ENCODE measurements around the gene RTEL1.

The RTEL1 gene

DNA sequence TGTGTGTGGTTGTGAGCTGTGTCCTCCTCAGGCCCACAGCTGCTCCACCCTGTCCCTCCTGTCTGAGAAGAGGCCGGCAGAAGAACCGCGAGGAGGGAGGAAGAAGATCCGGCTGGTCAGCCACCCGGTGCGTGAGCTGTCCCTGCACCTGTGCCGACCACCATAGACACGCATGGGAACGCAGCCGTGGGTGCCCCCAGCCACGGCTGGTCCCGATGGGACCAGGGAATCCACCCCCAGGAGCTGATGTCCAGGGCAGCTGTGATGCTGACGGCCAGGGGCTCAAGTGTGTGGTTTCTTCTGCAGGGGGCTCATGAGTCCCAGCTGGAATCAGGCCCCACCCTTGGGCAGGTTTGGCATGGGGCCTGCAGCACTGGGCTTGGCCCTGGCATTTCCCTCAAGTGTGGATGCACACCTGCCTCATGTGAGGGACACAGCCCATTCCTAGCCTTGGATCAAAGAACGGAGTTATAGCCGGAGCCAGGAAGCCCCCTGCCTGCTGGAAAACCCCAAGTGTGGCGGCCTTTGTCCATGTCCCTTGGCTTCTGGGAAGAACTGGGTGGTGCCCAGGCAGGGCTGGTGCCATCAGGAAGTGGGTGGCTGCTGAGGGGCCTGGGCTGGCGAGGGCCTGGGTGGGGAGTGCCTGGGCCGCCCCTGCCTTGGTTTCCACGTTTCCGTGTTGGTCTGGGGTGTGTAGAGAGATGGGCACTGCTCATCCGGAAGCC, 33.8 kb downstream of the RTEL1 start:
- no peak for DNase-seq

DNA sequence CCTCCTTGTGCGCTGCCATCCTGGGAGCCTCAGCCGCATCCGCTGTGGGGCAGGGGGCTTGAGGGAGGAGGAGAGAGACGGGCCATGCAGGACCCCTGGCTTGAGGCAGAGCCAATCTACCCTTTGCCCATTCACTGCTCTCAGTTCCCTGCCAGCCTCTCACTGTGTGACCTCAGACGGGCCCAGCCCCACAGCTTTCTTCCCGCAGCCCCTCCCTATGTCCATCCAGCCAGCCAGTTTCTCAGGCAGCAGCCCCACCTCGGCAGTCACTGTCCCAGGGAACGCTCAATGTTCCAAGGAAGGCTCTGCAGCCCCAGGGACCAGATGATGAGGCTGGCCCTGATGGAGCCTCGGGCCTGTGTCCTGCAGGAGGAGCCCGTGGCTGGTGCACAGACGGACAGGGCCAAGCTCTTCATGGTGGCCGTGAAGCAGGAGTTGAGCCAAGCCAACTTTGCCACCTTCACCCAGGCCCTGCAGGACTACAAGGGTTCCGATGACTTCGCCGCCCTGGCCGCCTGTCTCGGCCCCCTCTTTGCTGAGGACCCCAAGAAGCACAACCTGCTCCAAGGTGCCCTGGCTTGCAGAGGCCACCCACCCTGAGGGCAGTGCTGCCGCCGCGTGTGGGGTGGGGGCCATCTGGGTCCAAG, 34.4 kb downstream of the RTEL1 start:
- no peak for DNase-seq

DNA sequence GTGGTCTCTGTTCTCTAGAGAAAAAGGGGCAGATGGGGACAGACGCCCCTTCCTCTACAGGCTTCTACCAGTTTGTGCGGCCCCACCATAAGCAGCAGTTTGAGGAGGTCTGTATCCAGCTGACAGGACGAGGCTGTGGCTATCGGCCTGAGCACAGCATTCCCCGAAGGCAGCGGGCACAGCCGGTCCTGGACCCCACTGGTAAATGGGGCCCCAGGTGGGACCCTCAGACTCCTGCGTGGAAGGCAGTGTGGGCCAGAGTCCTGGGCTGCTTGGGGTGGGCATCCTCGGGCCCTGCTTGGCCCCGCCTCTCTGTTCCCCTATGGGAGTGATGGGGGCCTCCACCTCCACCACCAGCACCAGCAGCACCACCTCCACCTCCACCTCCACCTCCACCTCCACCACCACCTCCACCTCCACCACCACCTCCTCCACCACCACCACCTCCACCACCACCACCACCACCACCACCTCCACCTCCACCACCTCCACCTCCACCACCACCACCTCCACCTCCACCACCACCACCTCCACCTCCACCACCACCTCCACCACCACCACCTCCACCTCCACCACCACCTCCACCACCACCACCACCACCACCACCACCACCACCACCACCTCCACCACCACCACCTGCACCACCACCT, 35.1 kb downstream of the RTEL1 start:
- no peak for DNase-seq

DNA sequence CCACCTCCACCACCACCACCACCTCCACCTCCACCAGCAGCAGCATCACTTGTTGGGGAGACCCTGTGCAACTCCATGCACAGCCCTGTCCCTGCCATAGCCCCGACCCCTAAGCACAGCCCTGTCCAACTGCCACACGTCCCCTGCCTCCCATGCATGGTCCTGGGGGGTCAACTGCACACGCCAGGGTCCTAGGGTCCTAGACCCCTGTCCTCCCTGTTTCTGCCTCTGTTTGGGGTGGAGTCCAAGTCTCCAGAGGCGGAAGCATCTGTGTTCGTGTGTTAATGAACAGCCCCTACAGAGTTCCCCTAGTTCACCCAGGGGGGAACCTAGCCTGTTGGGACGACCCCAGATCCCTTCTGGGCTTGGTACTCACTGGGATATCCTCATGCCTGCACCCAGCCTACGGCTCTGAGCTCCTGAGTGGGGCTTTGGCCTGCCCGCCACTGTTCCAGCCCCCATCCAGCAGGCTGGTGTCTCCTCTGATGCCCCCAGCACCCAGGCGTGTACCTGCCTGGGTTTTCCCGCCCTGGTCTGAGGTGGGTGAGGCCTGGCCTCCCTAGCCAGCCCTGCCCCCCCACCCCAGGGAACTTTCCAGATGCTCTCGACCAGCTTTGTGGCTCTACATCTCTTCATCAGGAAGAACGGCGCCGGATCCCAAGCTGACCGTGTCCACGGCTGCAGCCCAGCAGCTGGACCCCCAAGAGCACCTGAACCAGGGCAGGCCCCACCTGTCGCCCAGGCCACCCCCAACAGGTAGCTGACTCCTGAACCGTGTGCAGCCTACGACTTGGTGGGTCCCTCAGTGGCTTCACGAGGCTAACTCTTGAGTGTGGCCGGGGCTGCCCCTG, 35.8 kb downstream of the RTEL1 start:
- DNase-seq: no peak

DNA sequence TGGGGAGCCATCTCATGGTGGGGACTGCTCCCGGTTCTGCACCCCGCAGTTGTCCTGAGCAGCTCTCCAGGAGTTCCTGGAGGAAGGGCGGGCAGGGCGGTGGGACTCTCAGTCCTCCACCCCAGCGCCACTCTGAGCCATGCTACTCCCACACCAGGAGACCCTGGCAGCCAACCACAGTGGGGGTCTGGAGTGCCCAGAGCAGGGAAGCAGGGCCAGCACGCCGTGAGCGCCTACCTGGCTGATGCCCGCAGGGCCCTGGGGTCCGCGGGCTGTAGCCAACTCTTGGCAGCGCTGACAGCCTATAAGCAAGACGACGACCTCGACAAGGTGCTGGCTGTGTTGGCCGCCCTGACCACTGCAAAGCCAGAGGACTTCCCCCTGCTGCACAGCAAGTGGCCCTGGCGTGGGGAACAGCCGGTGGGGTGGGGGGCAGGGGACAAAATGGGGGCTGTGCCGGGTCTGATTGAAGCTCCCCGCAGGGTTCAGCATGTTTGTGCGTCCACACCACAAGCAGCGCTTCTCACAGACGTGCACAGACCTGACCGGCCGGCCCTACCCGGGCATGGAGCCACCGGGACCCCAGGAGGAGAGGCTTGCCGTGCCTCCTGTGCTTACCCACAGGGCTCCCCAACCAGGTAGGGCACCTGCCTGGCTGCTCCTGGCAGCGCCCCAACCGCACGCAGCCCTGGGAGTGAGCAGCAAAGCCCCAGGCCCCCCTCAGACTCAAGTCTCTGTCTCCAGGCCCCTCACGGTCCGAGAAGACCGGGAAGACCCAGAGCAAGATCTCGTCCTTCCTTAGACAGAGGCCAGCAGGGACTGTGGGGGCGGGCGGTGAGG, 36.7 kb downstream of the RTEL1 start:
- DNase-seq: no peak

DNA sequence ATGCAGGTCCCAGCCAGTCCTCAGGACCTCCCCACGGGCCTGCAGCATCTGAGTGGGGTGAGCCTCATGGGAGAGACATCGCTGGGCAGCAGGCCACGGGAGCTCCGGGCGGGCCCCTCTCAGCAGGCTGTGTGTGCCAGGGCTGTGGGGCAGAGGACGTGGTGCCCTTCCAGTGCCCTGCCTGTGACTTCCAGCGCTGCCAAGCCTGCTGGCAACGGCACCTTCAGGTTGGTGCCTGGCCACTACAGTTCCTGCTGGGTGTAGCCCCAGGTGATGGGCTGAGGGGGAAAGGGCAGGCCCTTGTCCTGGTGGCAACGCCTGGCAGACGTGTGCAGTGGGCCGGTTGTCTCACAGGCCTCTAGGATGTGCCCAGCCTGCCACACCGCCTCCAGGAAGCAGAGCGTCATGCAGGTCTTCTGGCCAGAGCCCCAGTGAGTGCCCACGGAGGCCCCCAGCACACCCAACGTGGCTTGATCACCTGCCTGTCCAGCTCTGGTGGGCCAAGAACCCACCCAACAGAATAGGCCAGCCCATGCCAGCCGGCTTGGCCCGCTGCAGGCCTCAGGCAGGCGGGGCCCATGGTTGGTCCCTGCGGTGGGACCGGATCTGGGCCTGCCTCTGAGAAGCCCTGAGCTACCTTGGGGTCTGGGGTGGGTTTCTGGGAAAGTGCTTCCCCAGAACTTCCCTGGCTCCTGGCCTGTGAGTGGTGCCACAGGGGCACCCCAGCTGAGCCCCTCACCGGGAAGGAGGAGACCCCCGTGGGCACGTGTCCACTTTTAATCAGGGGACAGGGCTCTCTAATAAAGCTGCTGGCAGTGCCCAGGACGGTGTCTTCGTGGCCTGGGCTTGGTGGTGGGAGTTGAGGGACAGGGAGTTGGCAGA, 37.6 kb downstream of the RTEL1 start:
- no peak for DNase-seq

DNA sequence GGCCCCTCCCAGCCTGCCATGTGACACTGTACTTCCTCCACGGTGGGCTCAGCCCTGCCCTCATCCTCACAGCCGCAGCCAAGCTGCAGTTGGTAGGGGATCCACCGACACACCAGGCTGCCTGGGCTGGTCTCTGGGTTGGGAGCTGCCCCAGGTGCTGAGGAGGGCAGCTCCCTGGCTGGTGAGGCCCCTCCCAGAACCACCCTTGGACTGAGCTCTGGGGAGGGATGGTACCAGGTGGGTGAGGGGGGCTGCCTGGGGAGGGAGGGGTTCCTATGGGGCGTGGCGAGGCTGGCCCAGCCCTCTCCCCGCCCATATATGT, 38.2 kb downstream of the RTEL1 start:
- peak in 1 of 2 donors; percentile 52 for DNase-seq

DNA sequence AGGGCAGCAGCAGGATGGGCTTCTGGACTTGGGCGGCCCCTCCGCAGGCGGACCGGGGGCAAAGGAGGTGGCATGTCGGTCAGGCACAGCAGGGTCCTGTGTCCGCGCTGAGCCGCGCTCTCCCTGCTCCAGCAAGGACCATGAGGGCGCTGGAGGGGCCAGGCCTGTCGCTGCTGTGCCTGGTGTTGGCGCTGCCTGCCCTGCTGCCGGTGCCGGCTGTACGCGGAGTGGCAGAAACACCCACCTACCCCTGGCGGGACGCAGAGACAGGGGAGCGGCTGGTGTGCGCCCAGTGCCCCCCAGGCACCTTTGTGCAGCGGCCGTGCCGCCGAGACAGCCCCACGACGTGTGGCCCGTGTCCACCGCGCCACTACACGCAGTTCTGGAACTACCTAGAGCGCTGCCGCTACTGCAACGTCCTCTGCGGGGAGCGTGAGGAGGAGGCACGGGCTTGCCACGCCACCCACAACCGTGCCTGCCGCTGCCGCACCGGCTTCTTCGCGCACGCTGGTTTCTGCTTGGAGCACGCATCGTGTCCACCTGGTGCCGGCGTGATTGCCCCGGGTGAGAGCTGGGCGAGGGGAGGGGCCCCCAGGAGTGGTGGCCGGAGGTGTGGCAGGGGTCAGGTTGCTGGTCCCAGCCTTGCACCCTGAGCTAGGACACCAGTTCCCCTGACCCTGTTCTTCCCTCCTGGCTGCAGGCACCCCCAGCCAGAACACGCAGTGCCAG, 38.7 kb downstream of the RTEL1 start, which contains the start of gene TNFRSF6B:
TSS of gene TNFRSF6B (plus strand) at position 25 of the 729 bp plus-strand sequence. CDS start at position 141, 116 bp downstream.
- DNase-seq: no peak

DNA sequence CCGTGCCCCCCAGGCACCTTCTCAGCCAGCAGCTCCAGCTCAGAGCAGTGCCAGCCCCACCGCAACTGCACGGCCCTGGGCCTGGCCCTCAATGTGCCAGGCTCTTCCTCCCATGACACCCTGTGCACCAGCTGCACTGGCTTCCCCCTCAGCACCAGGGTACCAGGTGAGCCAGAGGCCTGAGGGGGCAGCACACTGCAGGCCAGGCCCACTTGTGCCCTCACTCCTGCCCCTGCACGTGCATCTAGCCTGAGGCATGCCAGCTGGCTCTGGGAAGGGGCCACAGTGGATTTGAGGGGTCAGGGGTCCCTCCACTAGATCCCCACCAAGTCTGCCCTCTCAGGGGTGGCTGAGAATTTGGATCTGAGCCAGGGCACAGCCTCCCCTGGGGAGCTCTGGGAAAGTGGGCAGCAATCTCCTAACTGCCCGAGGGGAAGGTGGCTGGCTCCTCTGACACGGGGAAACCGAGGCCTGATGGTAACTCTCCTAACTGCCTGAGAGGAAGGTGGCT, 39.3 kb downstream of the RTEL1 start:
- no peak for DNase-seq

DNA sequence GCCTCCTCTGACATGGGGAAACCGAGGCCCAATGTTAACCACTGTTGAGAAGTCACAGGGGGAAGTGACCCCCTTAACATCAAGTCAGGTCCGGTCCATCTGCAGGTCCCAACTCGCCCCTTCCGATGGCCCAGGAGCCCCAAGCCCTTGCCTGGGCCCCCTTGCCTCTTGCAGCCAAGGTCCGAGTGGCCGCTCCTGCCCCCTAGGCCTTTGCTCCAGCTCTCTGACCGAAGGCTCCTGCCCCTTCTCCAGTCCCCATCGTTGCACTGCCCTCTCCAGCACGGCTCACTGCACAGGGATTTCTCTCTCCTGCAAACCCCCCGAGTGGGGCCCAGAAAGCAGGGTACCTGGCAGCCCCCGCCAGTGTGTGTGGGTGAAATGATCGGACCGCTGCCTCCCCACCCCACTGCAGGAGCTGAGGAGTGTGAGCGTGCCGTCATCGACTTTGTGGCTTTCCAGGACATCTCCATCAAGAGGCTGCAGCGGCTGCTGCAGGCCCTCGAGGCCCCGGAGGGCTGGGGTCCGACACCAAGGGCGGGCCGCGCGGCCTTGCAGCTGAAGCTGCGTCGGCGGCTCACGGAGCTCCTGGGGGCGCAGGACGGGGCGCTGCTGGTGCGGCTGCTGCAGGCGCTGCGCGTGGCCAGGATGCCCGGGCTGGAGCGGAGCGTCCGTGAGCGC, 39.9 kb downstream of the RTEL1 start:
- no peak for DNase-seq

DNA sequence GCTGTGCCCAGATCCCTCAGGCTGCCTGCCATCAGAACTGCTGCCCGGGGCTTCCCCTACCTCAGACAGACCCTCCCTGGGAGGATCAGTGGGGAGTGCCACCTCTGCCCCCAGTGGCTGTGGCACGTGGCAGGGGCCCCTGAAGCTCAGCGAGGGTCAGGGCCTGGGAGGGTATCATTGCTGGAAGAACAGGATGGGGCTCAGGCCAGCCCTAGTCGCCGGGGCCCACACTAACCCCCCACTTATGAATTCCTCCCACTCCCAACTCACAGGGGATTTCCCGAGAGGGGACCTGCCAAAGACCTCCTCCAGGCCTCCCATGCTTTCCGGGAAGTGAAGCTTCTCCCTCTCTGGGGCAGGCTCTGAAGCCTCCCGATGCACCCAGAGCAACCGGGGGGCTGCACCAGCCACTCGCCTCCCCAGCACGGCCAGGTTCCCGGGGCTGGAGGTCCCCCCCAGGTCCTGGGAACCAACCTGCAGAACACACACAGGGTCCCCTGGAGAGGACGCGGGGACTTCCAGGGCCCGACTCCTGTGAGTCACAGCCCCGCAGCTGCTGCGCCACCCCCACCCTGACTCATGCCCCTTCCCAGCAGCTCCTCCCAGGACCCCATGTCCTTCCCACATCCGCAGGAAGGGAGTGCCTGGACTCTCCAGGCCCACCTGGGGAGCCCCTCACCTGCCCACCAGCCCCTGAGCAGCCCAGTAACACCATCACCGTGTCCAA, 40.8 kb downstream of the RTEL1 start:
- DNase-seq: no peak

DNA sequence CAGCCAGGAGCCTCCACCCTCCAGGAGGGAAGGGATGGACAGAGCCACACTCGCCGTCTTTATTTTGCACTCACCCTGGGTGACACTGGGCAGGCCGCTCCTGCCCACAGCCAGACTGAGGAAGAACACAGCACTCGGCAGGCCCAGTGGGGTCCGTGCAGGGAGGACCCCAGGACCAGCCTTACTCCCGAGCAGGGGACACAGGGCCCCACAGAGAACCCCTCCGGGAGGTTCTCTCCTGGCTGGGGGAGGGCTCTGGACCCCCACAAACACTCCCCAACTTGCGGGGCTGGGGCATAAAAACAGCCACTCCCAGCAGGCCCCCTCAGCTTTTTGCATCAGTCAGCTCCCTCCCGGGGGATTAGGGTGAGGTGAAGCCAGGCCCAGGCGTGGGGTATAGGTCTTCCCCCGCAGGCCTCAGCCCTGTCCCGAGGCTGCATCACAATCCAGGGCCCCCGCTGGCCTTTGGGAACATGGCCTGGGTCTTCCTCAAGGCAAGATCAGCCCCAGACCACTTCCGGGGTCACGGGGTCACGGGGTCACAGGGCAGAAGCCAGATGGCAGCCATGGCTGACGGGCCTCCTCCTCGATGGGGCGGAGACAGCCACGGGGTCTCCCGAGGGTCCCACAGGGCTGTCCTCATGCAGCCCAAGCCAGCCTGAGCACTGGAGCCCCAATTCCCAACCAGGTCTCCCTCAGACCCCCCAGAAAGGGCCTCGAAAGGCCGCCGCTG, 41.5 kb downstream of the RTEL1 start:
- DNase-seq: no peak

DNA sequence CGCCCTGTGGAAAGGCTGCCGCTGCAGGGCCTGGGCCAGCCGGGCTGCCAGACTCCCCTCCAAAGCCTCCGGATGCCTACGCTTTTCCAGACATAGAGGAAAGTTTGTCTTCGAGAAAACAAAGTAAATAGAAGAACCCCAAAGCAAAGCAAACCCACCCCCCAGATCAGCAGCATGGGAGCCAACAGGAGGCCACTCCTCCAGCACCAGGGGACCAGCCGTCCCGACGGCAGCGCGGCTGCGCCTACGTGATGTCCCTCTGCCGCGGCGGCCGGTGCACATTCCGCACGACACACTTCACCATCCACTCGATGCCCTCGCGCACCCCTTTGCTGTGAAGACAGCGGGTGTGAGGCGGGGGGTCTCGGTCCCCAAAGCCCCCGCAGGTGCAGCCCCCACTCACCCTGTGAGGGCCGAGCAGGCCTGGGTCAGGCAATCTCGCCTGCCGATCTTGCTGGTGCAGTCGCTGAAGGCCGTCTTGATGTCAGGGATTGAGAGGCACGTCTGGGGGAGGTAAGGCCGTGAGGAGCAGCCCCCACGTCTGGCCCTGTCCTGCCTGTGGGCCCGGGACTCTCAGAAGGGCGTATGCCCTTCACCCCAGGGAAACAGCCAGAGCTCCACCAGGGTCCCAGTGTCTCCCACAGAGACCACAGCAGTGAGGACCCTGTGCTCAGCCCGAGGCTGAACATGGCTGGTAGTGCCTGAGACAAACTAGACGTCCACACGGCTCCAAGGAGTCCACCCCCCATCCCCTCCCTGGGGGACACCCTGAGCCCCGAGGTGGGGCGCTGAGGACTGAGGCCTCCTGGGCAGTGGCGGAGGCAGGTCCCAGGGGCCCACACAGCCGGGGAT, 42.3 kb downstream of the RTEL1 start:
- DNase-seq: no peak

DNA sequence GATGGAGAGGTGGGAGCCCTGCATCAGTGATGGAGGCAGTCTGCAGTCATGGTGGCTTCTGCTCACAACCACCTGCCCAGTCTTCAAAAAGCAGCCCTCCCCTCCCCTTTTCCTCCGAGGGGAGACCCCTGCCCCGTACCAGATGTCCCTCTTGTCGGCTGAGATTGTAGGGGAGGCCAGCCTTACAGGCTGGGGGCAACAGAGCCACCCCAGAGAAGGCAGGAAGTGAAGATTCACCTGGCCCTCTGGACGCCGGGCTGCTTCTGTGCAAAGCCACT, 42.9 kb downstream of the RTEL1 start:
- DNase-seq: no peak

DNA sequence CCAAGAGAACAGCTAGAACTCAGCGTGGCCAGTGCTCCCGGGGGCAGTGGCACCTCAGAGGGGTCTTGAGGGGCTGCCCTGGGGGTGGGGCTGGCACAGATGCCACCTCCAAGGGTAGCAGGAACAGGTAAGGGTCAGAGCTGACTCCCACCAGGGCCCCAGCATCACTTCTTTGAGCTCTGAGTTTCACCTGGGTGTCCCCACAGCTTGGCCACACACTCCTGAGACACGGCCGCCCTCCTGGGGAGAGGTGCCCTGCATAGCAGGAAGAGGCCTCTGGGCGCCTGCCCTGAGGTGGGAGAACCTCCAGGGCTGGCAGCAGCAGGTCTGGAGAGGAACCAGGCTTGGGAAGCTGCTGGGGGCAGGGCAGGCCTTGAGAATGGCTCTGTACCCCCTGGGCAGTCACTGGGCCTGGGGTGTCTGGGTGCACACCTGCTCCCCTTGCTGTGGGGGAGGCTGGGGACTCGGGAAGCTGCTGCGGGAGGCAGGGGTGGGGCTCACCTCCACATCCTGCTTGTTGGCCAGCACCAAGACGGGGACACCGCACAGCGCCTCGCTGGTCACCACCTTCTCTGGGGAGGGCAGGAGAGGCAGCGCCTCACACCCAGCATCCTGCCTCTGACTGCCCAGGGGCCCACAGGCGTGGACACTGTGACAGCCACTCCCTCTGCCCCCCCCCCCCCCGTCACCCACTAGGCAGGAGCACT, 43.4 kb downstream of the RTEL1 start:
- DNase-seq: no peak

DNA sequence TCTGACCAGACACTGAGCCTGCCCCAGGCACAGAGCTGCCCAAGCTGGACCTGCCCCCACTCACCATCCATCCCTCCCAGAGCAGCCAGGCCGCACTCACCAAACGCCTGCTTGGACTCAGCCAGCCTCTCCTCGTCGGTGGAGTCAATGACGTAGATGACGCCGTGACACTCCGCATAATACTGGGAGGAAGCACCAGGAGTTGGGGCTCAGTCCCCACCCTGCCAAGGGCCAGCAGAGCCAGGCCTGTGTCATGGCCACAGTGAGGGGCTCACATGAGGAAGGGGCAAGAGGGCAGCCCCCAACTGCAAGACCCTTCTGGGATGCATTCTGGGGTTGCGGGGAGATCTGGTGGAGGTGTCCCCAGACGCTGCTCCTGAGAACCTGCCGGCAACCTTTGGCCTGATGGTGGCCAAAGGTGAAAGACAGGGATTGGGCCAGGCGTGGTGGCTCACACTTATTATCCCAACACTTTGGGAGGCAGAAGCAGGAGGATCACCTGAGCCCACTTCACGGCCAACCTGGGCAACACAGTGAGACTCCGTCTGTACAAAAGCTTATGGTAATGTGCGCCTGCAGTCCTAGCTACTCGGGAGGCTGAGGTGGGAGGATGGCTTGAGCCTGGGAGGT, 44.0 kb downstream of the RTEL1 start:
- DNase-seq: no peak

All from bone marrow (tissue), 2 donors.